Breast epithelium (tissue), 3 donors: ENCODE results near the gene RSPO3.

Source experiments
- POLR2A ChIP-seq: fragments of 450-650 bp; IDR thresholded peaks from one replicate; pipeline ENCODE4 v1.6.1; 2016; ENCODE audit warnings: antibody characterized with exemption, mild to moderate bottlenecking, moderate library complexity
- TF ChIP-seq, protein P1 (sequence below), 3 donors: fragments of 450-650 bp; IDR thresholded peaks; one replicate each; pipeline ENCODE4 v1.5.1; 2016 to 2017; ENCODE audit warnings: antibody characterized with exemption in 3 of 3, mild to moderate bottlenecking in 3 of 3, moderate library complexity in 3 of 3

DNA sequence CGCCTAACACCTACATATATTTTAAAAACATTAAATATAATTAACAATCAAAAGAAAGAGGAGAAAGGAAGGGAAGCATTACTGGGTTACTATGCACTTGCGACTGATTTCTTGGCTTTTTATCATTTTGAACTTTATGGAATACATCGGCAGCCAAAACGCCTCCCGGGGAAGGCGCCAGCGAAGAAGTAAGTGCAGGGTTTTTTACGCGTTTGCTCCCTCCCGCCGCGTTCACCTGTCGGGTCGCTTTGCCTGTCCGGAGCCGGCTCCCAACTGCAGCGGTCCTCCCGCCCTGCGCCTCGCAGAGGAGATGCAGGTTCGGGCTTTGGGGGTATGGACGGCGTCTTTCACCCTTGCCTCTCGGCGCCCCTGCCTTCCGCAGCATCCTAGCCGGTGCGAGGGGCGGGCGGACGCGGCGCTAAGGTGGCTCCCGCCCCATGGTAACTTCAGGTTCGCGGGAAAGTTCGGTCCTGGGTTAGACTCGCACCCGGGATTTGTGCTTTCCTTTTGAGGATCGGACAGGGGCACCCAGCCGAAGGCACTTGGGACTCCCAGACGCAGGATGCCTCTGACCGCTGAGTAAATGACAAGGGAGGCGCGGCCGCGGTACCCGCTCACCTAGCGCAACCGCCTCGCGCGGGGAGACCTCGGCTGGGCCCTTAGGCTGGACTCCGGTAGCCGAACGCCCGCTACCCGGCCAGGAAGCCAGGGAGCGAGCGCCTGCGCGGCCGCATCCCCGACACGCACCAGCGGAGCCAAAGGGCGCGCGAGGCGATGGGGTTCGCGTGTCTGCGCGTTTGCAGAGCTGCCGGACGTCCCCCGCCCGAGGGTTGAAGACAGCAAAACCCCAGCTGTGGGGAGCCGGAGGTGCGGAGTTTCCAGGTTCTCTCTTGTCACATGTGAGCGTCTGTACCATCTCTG is 891 bp downstream of the RSPO3 start:
- TF ChIP-seq, protein P1, sequence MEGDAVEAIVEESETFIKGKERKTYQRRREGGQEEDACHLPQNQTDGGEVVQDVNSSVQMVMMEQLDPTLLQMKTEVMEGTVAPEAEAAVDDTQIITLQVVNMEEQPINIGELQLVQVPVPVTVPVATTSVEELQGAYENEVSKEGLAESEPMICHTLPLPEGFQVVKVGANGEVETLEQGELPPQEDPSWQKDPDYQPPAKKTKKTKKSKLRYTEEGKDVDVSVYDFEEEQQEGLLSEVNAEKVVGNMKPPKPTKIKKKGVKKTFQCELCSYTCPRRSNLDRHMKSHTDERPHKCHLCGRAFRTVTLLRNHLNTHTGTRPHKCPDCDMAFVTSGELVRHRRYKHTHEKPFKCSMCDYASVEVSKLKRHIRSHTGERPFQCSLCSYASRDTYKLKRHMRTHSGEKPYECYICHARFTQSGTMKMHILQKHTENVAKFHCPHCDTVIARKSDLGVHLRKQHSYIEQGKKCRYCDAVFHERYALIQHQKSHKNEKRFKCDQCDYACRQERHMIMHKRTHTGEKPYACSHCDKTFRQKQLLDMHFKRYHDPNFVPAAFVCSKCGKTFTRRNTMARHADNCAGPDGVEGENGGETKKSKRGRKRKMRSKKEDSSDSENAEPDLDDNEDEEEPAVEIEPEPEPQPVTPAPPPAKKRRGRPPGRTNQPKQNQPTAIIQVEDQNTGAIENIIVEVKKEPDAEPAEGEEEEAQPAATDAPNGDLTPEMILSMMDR (IDR thresholded peaks at IDR 0.05), result no peak
- TF ChIP-seq POLR2A, result no peak
